T-helper 17 cell (primary cell): Measurements from ENCODE around the gene RAB38. TPM values are rescaled to one million over a fixed set of nuclear protein-coding genes. Genes with fewer than 3 reads are reported as not detected.

Experiments used
- ATAC-seq: fragments of 150-1000 bp; cut with Tn5 transposase; 2 replicates; pipeline ENCODE4 v1.10.0; 2021; ENCODE audit warnings: mild to moderate bottlenecking, moderate library complexity
- DNase-seq, 3 donors: peaks; one replicate each; pipeline versions ENCODE4 v3.0.0 to v3.0.0-alpha.2; 2020 to 2021
- H3K9me3 ChIP-seq: one replicate; pipeline ENCODE4 v1.7.0; 2013; ENCODE audit warnings: low read length, mild to moderate bottlenecking; ENCODE audit not compliant: control insufficient read depth, poor library complexity, severe bottlenecking
- H3K27ac Mint-ChIP-seq: one replicate; pipeline ENCODE4 v1.8.0; 2022; ENCODE audit warnings: mild to moderate bottlenecking, moderate library complexity, mixed read lengths
- H3K27me3 Mint-ChIP-seq: one replicate; pipeline ENCODE4 v1.8.0; 2022; ENCODE audit warnings: mixed read lengths
- H3K36me3 Mint-ChIP-seq: one replicate; pipeline ENCODE4 v1.8.0; 2022; ENCODE audit warnings: low read depth, mixed read lengths
- H3K4me1 Mint-ChIP-seq: one replicate; pipeline ENCODE4 v1.8.0; 2022; ENCODE audit warnings: mild to moderate bottlenecking, mixed read lengths
- H3K4me3 Mint-ChIP-seq: one replicate; pipeline ENCODE4 v1.8.0; 2022; ENCODE audit warnings: mild to moderate bottlenecking, moderate library complexity, mixed read lengths
- total RNA-seq, 4 donors: library from RNA in 2 of 4; stranded (reverse) in 2 of 4; gene quantifications; one replicate each; pipeline ENCODE4 v1.2.3 and lab custom pipeline; 2022 to 2026

The RAB38 gene
- total RNA-seq, 2 donors from 2014 or later = 1.0 to 2.2 TPM

- no peak overlapping the region for H3K4me3 Mint-ChIP-seq
- no peak overlapping the region for H3K27ac Mint-ChIP-seq
- DNase-seq (no peak), ATAC-seq (no peak)
- no peaks in the 10 kb centered on the region for H3K4me1 Mint-ChIP-seq
- H3K9me3 ChIP-seq = no peaks in the 10 kb centered on the region
- peaks cover 3% of the 10 kb centered on the region for H3K36me3 Mint-ChIP-seq
- peaks cover 26% of the 10 kb centered on the region for H3K27me3 Mint-ChIP-seq
These were observed 104.8 kb downstream of the RAB38 start for GRCh38 chr11:88070437-88070836.

- Mint-ChIP-seq H3K27me3 (peaks cover 21% of the 10 kb centered on the region), H3K4me1 (no peaks in the 10 kb centered on the region), H3K27ac (no peak overlapping the region), H3K36me3 (peaks cover 3% of the 10 kb centered on the region), H3K4me3 (no peak overlapping the region)
- no peaks in the 10 kb centered on the region for H3K9me3 ChIP-seq
- no peak for ATAC-seq
- no peak for DNase-seq
These were observed 106.2 kb downstream of the RAB38 start for GRCh38 chr11:88068848-88069554.

- Mint-ChIP-seq H3K36me3 (no peaks in the 10 kb centered on the region), H3K27ac (no peak overlapping the region), H3K4me3 (no peak overlapping the region), H3K4me1 (no peaks in the 10 kb centered on the region), H3K27me3 (peaks cover 16% of the 10 kb centered on the region)
- DNase-seq = no peak
- no peaks in the 10 kb centered on the region for H3K9me3 ChIP-seq
- no peak for ATAC-seq
These were observed 109.2 kb downstream of the RAB38 start for GRCh38 chr11:88066090-88066489.

GRCh38 chr11:88064097-88064705 lies 111.0 kb downstream of the RAB38 start:
- no peak overlapping the region for H3K27ac Mint-ChIP-seq
- DNase-seq (no peak), ATAC-seq (no peak)

More at GRCh38 chr11:88064097-88064705, 111.0 kb downstream of the RAB38 start:
- Mint-ChIP-seq H3K4me3 (no peak overlapping the region), H3K27me3 (peaks cover 7% of the 10 kb centered on the region), H3K4me1 (no peaks in the 10 kb centered on the region), H3K36me3 (no peaks in the 10 kb centered on the region)
- no peaks in the 10 kb centered on the region for H3K9me3 ChIP-seq

Other genes starting within 250 kb of the RAB38 start
- 10 to 100 TPM; 52.8 to 69.8 TPM for gene CTSC, start 162.3 kb upstream of the RAB38 start, total RNA-seq